ENCODE measurements around the gene LTC4S.
"Not testable (repeated sequence)": the region's sequence is repeated elsewhere in the genome, so short reads cannot be mapped to it uniquely, and the experiment has no call there.

Gene LTC4S

GRCh38 chr5:179788193-179788854, 5.5 kb upstream of the LTC4S start:
- TF ChIP-seq CTCF (conservative IDR thresholded peaks at IDR 0.05; ENCODE audit: low read depth, low read length), result no peak
- DNase-seq (ENCODE audit: low read depth), result no peak
- H3K4me3 ChIP-seq (ENCODE audit: low read depth, low read length), result no peak overlapping the region

- not testable (repeated sequence) for H3K4me3 ChIP-seq (ENCODE audit: low read depth, low read length); DNase-seq (ENCODE audit: low read depth)
These were observed 4.5 kb upstream of the LTC4S start for GRCh38 chr5:179789278-179789677.

- H3K4me3 ChIP-seq (ENCODE audit: low read depth, low read length), result no peak overlapping the region
- no peak for TF ChIP-seq CTCF (conservative IDR thresholded peaks at IDR 0.05; ENCODE audit: low read depth, low read length)
- no peak for DNase-seq (ENCODE audit: low read depth)
These were observed 1.7 kb upstream of the LTC4S start for GRCh38 chr5:179791881-179792611.

GRCh38 chr5:179792612-179793467, 946 bp upstream of the LTC4S start:
- no peak for TF ChIP-seq CTCF (conservative IDR thresholded peaks at IDR 0.05; ENCODE audit: low read depth, low read length)
- no peak overlapping the region for H3K4me3 ChIP-seq (ENCODE audit: low read depth, low read length)

GRCh38 chr5:179794171-179794570, 385 bp downstream of the LTC4S start:
- TF ChIP-seq CTCF (conservative IDR thresholded peaks at IDR 0.05; ENCODE audit: low read depth, low read length), result no peak
- H3K4me3 ChIP-seq (ENCODE audit: low read depth, low read length), result no peak overlapping the region
- DNase-seq (ENCODE audit: low read depth), result no peak

More at GRCh38 chr5:179792612-179793467, 946 bp upstream of the LTC4S start:
- no peak for DNase-seq (ENCODE audit: low read depth)

- H3K4me3 ChIP-seq (ENCODE audit: low read depth, low read length), result no peak overlapping the region
- no peak for DNase-seq (ENCODE audit: low read depth)
- no peak for TF ChIP-seq CTCF (conservative IDR thresholded peaks at IDR 0.05; ENCODE audit: low read depth, low read length)
These were observed 789 bp downstream of the LTC4S start for GRCh38 chr5:179794575-179794974.
